ENCODE data around the gene ZFR2. TPM values are rescaled to one million over a fixed set of nuclear protein-coding genes. Genes with fewer than 3 reads are reported as not detected.

The ZFR2 gene
- total RNA-seq, 1 experiment from 2014 or later: 1.7 TPM

DNA sequence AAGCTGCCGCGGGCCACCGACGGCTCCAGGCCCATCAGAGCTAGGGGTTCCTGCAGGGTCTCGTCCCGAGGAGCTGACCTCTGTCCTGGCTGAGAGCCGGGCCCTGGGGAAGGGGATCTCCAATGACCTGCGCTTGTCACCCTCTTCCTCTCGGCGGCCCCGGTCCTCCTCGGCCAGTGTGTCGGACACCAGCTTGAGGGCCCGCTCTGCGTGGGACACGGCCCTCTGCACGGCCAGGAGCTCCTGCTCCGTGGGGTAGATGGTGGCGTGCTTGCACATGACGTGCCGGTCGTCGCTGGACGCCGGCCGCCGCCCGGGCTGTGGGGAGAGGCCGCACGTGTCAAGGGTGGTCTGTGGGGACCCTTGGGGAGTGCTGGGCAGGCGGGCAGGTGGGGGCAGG, 49.9 kb downstream of the ZFR2 start:
- no peaks in the 10 kb centered on the region for H3K36me3 ChIP-seq (ENCODE audit: insufficient read depth, low read length, poor library complexity, severe bottlenecking)
- TF ChIP-seq EZH2 (IDR thresholded peaks at IDR 0.05; ENCODE audit: borderline replicate concordance, low read depth, low read length, poor library complexity, severe bottlenecking) (no peak), CTCF (conservative IDR thresholded peaks at IDR 0.05; ENCODE audit: low read depth, low read length) (no peak)
- no peaks in the 10 kb centered on the region for H3K4me1 ChIP-seq (ENCODE audit: insufficient read depth, low read length, poor library complexity, severe bottlenecking)
- CTCF ChIA-PET: interaction anchor here (0.9 kb wide), 1 partner anchor 169 kb away, joined by 16 read pairs; no protein-coding TSS in a partner anchor
- POLR2A ChIA-PET (ENCODE audit: low non-redundant PET): no interaction called here
- no peaks in the 10 kb centered on the region for H3K27me3 ChIP-seq (replicated peaks; ENCODE audit: insufficient read depth, low read depth, low read length, poor library complexity)
- H3K27ac ChIP-seq (ENCODE audit: low read depth, low read length, poor library complexity, severe bottlenecking): no peak overlapping the region
- no peak overlapping the region for H3K4me3 ChIP-seq (ENCODE audit: low read depth, low read length, poor library complexity, severe bottlenecking)
- BruUV-seq (replicated peaks): no TSS peak
- no peak for DNase-seq (ENCODE audit: low spot score)
- intact Hi-C loops (cut with micrococcal nuclease; ENCODE audit: unreplicated experiment): loop anchor here (10.0 kb wide), 1 partner anchor 164 kb away; no protein-coding TSS in a partner anchor
- H3K9me3 ChIP-seq (ENCODE audit: low read depth, low read length, poor library complexity, severe bottlenecking): no peaks in the 10 kb centered on the region

DNA sequence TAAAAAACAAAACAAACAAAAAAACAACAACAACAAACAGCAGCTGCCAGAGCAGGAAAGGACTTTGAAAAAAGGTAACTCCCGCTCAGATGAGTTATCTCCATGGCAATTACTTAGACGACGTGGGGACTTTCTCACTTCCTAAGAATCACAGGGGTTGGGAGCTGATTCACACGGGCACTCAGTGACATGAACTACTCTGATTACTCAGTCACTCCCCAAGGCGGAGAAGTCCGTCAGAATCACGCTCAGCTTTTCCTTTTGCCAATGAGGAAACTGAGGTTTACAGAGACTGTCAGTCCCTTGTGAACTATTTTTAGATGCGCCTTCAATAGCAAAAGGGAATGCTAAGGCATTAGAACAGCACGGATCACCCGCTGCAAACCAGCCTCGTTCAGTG, 50.4 kb downstream of the ZFR2 start:
- Histone ChIP-seq H3K27ac (ENCODE audit: low read depth, low read length, poor library complexity, severe bottlenecking) (no peak overlapping the region), H3K27me3 (replicated peaks; ENCODE audit: insufficient read depth, low read depth, low read length, poor library complexity) (no peaks in the 10 kb centered on the region), H3K4me1 (ENCODE audit: insufficient read depth, low read length, poor library complexity, severe bottlenecking) (no peaks in the 10 kb centered on the region), H3K9me3 (ENCODE audit: low read depth, low read length, poor library complexity, severe bottlenecking) (no peaks in the 10 kb centered on the region), H3K4me3 (ENCODE audit: low read depth, low read length, poor library complexity, severe bottlenecking) (no peak overlapping the region), H3K36me3 (ENCODE audit: insufficient read depth, low read length, poor library complexity, severe bottlenecking) (no peaks in the 10 kb centered on the region)
- intact Hi-C loops (cut with micrococcal nuclease; ENCODE audit: unreplicated experiment): loop anchor here (10.0 kb wide), 1 partner anchor 164 kb away; no protein-coding TSS in a partner anchor
- TF ChIP-seq EZH2 (IDR thresholded peaks at IDR 0.05; ENCODE audit: borderline replicate concordance, low read depth, low read length, poor library complexity, severe bottlenecking) (no peak), CTCF (conservative IDR thresholded peaks at IDR 0.05; ENCODE audit: low read depth, low read length) (no peak)
- ChIA-PET CTCF (interaction anchor here (0.9 to 1.1 kb wide), 2 partner anchors 29 to 169 kb away, joined by 3 to 16 read pairs; no protein-coding TSS in a partner anchor), POLR2A (ENCODE audit: low non-redundant PET) (no interaction called here)
- no peak for DNase-seq (ENCODE audit: low spot score)
- BruUV-seq (replicated peaks): no TSS peak

GRCh38 chr19:3817761-3818160, 51.1 kb downstream of the ZFR2 start:
- Histone ChIP-seq H3K9me3 (ENCODE audit: low read depth, low read length, poor library complexity, severe bottlenecking) (no peaks in the 10 kb centered on the region), H3K36me3 (ENCODE audit: insufficient read depth, low read length, poor library complexity, severe bottlenecking) (no peaks in the 10 kb centered on the region), H3K4me3 (ENCODE audit: low read depth, low read length, poor library complexity, severe bottlenecking) (no peak overlapping the region), H3K27me3 (replicated peaks; ENCODE audit: insufficient read depth, low read depth, low read length, poor library complexity) (no peaks in the 10 kb centered on the region), H3K4me1 (ENCODE audit: insufficient read depth, low read length, poor library complexity, severe bottlenecking) (no peaks in the 10 kb centered on the region), H3K27ac (ENCODE audit: low read depth, low read length, poor library complexity, severe bottlenecking) (no peak overlapping the region)
- POLR2A ChIA-PET (ENCODE audit: low non-redundant PET): no interaction called here
- DNase-seq (ENCODE audit: low spot score): no peak
- TF ChIP-seq CTCF (conservative IDR thresholded peaks at IDR 0.05; ENCODE audit: low read depth, low read length): no peak
- no peak for TF ChIP-seq EZH2 (IDR thresholded peaks at IDR 0.05; ENCODE audit: borderline replicate concordance, low read depth, low read length, poor library complexity, severe bottlenecking)
- intact Hi-C loops (cut with micrococcal nuclease; ENCODE audit: unreplicated experiment): loop anchor here (10.0 kb wide), 1 partner anchor 163 kb away; no protein-coding TSS in a partner anchor
- CTCF ChIA-PET: interaction anchor here (1.1 kb wide), 1 partner anchor 30 kb away, joined by 3 read pairs; no protein-coding TSS in a partner anchor
- no TSS peak for BruUV-seq (replicated peaks)
